Smooth muscle cell (in vitro differentiated cells): Measurements from ENCODE around the gene PKP1. TPM values are rescaled to one million over a fixed set of nuclear protein-coding genes. Genes with fewer than 3 reads are reported as not detected.

ENCODE experiments used
- DNase-seq: peaks from one replicate; lab custom pipeline; 2025; ENCODE audit not compliant: unreplicated experiment; lab: John Stamatoyannopoulos, UW
- H2AFZ ChIP-seq: fragments of 200-600 bp; sonication (generic); 2 replicates; pipeline ENCODE4 v1.6.0; 2016; ENCODE audit warnings: antibody characterized with exemption, low read depth, mild to moderate bottlenecking
- H3F3A ChIP-seq: fragments of 200-600 bp; sonication (generic); 2 replicates; pipeline ENCODE4 v1.6.0; 2017; ENCODE audit warnings: antibody characterized with exemption, low read depth
- H3K27ac ChIP-seq: fragments of 200-600 bp; sonication (generic); 2 replicates; pipeline ENCODE4 v1.5.1; 2016; ENCODE audit warnings: low read depth, mild to moderate bottlenecking
- H3K27me3 ChIP-seq: fragments of 200-600 bp; sonication (generic); 2 replicates; pipeline ENCODE4 v1.6.1; 2016; ENCODE audit warnings: low read depth, mild to moderate bottlenecking
- H3K36me3 ChIP-seq: fragments of 200-600 bp; sonication (generic); 2 replicates; pipeline ENCODE4 v1.5.1; 2016; ENCODE audit warnings: low read depth
- H3K4me1 ChIP-seq: fragments of 200-600 bp; sonication (generic); 2 replicates; pipeline ENCODE4 v1.5.1; 2016; ENCODE audit warnings: low read depth
- H3K4me2 ChIP-seq: fragments of 200-600 bp; sonication (generic); 2 replicates; pipeline ENCODE4 v1.6.0; 2016; ENCODE audit warnings: mild to moderate bottlenecking
- H3K4me3 ChIP-seq: fragments of 200-600 bp; sonication (generic); 2 replicates; pipeline ENCODE4 v1.5.1; 2016; ENCODE audit warnings: mild to moderate bottlenecking
- H3K79me2 ChIP-seq: fragments of 200-600 bp; sonication (generic); 2 replicates; pipeline ENCODE4 v1.6.0; 2016; ENCODE audit warnings: low read depth, mild to moderate bottlenecking
- H3K9ac ChIP-seq: fragments of 200-600 bp; sonication (generic); 2 replicates; pipeline ENCODE4 v1.6.0; 2016; ENCODE audit warnings: low read depth
- H3K9me3 ChIP-seq: fragments of 200-600 bp; sonication (generic); replicated peaks from 2 replicates; pipeline ENCODE4 v1.5.1; 2016; ENCODE audit warnings: low read depth
- H4K20me1 ChIP-seq: fragments of 200-600 bp; sonication (generic); 2 replicates; pipeline ENCODE4 v1.6.0; 2016; ENCODE audit warnings: low read depth
- WGBS: methylation state at CpG from one replicate; pipeline ENCODE4 v1.1.7; 2016; ENCODE audit warnings: low lambda C conversion rate; 5-methylcytosine and 5-hydroxymethylcytosine counted together
- polyA plus RNA-seq: library from polyadenylated mRNA; unstranded; fragments of >200 nt; fragmentation: Nextera tagmentation; extraction: Ambion mirVana; gene quantifications from 2 replicates; pipeline ENCODE4 v1.2.1, GENCODE V29; 2016
- total RNA-seq: library from RNA; depleted of rRNA; stranded (reverse); fragments of >200 nt; gene quantifications from 2 replicates; pipeline ENCODE4 v1.2.3, GENCODE V29; 2014
- TF ChIP-seq, protein P1 (sequence below): fragments of 200-600 bp; sonication (generic); IDR thresholded peaks from 2 replicates; pipeline ENCODE4 v1.5.1; 2017; ENCODE audit warnings: borderline replicate concordance, mild to moderate bottlenecking, antibody characterized with exemption; ENCODE audit not compliant: insufficient read depth, poor library complexity, severe bottlenecking

Gene PKP1
- total and polyA plus RNA-seq, 2 experiments from 2014 or later: 26.9 to 52.5 TPM

GRCh38 chr1:201330541-201330940 is 47.2 kb downstream of the PKP1 start:
- no peaks in the 10 kb centered on the region for H3K36me3 ChIP-seq
- no peaks in the 10 kb centered on the region for H3K4me1 ChIP-seq
- H3K27me3 ChIP-seq: no peaks in the 10 kb centered on the region
- no peak overlapping the region for H3K4me2 ChIP-seq
- TF ChIP-seq, protein P1, sequence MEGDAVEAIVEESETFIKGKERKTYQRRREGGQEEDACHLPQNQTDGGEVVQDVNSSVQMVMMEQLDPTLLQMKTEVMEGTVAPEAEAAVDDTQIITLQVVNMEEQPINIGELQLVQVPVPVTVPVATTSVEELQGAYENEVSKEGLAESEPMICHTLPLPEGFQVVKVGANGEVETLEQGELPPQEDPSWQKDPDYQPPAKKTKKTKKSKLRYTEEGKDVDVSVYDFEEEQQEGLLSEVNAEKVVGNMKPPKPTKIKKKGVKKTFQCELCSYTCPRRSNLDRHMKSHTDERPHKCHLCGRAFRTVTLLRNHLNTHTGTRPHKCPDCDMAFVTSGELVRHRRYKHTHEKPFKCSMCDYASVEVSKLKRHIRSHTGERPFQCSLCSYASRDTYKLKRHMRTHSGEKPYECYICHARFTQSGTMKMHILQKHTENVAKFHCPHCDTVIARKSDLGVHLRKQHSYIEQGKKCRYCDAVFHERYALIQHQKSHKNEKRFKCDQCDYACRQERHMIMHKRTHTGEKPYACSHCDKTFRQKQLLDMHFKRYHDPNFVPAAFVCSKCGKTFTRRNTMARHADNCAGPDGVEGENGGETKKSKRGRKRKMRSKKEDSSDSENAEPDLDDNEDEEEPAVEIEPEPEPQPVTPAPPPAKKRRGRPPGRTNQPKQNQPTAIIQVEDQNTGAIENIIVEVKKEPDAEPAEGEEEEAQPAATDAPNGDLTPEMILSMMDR: no peak
- H2AFZ ChIP-seq: no peak overlapping the region
- H3K27ac ChIP-seq: no peak overlapping the region
- 100% methylated on average over 2 of the region's 2 CpGs for WGBS
- no peaks in the 10 kb centered on the region for H4K20me1 ChIP-seq
- no peak overlapping the region for H3K4me3 ChIP-seq
- DNase-seq: no peak
- peaks cover 8% of the 10 kb centered on the region for H3F3A ChIP-seq
- H3K9me3 ChIP-seq: no peaks in the 10 kb centered on the region
- no peak overlapping the region for H3K9ac ChIP-seq
- no peaks in the 10 kb centered on the region for H3K79me2 ChIP-seq

DNA sequence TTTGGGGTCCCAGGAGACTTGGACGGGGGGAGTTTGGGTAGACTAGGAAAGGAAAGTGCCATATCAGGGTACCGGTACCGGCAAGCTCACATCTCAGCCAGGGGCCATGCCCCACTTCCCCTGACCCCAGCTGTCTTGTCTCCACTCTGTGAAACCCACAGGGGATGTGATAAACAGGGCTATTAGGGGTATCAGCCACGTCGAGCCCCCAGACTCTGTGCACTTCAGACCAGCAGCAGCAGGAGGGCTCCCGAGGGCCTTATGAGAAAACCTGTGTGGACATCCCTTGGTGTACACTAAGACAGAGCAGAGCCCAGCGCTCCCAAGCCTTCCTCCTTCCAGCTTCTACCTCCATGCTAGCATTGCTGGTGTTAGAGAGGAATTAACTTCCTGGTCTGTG is 47.9 kb downstream of the PKP1 start:
- Histone ChIP-seq H3K36me3 (no peaks in the 10 kb centered on the region), H3K27me3 (no peaks in the 10 kb centered on the region), H3K4me1 (no peaks in the 10 kb centered on the region), H3K9me3 (no peaks in the 10 kb centered on the region), H4K20me1 (no peaks in the 10 kb centered on the region), H2AFZ (no peak overlapping the region), H3K9ac (no peak overlapping the region), H3K4me3 (no peak overlapping the region), H3K27ac (no peak overlapping the region), H3K4me2 (no peak overlapping the region), H3F3A (peaks cover 8% of the 10 kb centered on the region), H3K79me2 (no peaks in the 10 kb centered on the region)
- 95% methylated on average over 5 of the region's 7 CpGs for WGBS
- TF ChIP-seq, protein P1: no peak
- DNase-seq: no peak

- Histone ChIP-seq H3F3A (peaks cover 8% of the 10 kb centered on the region), H3K4me1 (no peaks in the 10 kb centered on the region), H3K79me2 (no peaks in the 10 kb centered on the region), H3K27me3 (no peaks in the 10 kb centered on the region), H3K27ac (no peak overlapping the region), H3K36me3 (no peaks in the 10 kb centered on the region), H3K4me3 (no peak overlapping the region), H3K9ac (no peak overlapping the region), H2AFZ (no peak overlapping the region), H4K20me1 (no peaks in the 10 kb centered on the region), H3K4me2 (no peak overlapping the region), H3K9me3 (no peaks in the 10 kb centered on the region)
- TF ChIP-seq, protein P1: no peak
- WGBS: 92% methylated on average over 7 of the region's 8 CpGs
- DNase-seq: no peak
Measured at GRCh38 chr1:201332021-201332420, 48.7 kb downstream of the PKP1 start.

DNA sequence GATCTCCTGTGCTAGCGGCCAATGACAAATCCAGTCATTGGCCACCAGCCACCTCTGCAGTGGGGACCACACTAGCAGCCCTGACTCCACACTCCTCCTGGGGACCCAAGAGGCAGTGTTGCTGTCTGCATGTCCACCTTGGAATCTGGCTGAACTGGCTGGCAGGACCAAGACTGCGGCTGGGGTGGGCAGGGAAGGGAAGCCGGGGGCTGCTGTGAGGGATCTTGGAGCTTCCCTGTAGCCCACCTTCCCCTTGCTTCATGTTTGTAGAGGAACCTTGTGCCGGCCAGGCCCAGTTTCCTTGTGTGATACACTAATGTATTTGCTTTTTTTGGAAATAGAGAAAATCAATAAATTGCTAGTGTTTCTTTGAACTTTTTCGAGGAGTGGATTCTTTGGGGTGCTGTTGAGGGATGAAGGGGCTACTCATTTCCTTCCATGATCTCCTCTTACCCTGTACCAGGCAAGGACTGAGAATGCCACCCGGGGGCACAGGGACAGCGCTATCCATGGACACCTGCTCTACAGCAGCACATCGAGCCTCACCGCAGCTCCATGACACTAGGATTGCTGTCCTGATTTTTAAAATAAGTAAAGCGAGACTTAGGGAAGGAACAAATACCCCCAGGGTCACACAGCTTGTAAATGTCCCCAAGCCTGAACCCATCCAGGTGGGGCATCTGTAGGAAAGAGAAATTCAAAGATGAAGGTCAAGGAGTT is 49.5 kb downstream of the PKP1 start:
- Histone ChIP-seq H4K20me1 (no peaks in the 10 kb centered on the region), H3K27me3 (no peaks in the 10 kb centered on the region), H3K36me3 (no peaks in the 10 kb centered on the region), H2AFZ (no peak overlapping the region), H3K9ac (no peak overlapping the region), H3F3A (peaks cover 8% of the 10 kb centered on the region), H3K79me2 (no peaks in the 10 kb centered on the region), H3K4me2 (no peak overlapping the region), H3K4me1 (no peaks in the 10 kb centered on the region), H3K27ac (no peak overlapping the region), H3K4me3 (no peak overlapping the region), H3K9me3 (no peaks in the 10 kb centered on the region)
- TF ChIP-seq, protein P1: no peak
- no peak for DNase-seq
- WGBS: 94% methylated on average over 10 of the region's 10 CpGs
